Ovary (tissue), 3 donors: Measurements from ENCODE around the gene FAM13A.

Experiments
- CTCF ChIP-seq, 3 donors: fragments of 450-650 bp in 2 of 3; fragments of 200-600 bp in 1 of 3; IDR thresholded peaks; one replicate each; pipeline versions ENCODE4 v1.5.1 to v1.8.0; 2016 to 2022; ENCODE audit warnings: antibody characterized with exemption in 3 of 3, mild to moderate bottlenecking in 1 of 3
- EP300 ChIP-seq: sonication (generic); formaldehyde crosslinking; IDR thresholded peaks from one replicate; pipeline ENCODE4 v1.6.1; 2017; ENCODE audit warnings: antibody characterized with exemption
- donor health status: DM: no; HTN: no; CAD: no.

- no peak for TF ChIP-seq CTCF (IDR thresholded peaks at IDR 0.05)
- TF ChIP-seq EP300: no peak
These were observed 306.6 kb downstream of the FAM13A start for GRCh38 chr4:88750369-88750768.
